ENCODE results near the gene C2orf80. TPM values are rescaled to one million over a fixed set of nuclear protein-coding genes. Genes with fewer than 3 reads are reported as not detected.

C2orf80 gene
- total and polyA plus RNA-seq, 2 experiments from 2014 or later = 0.92 TPM; not detected in 1

DNA sequence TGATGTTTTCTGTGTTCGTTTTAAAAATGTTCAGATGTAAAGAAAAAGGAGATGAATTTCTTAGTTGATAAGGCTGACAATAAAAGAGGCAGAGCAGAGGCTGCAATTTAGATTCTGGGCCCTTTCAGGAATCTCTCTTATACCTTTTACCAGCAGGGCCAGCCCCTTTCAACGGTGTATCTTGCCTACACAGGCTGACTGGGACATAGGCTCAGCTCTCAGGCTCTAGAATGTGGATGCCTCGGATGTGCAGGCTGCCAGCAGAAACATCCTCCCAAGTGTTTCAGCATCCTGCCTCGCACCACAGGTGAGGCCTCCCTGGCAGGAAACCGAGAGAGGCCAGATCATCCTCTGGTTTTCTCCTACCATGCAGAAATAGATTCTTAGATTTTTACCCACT is 3.4 kb downstream of the C2orf80 start (continued):
- TF ChIP-seq, protein P1, sequence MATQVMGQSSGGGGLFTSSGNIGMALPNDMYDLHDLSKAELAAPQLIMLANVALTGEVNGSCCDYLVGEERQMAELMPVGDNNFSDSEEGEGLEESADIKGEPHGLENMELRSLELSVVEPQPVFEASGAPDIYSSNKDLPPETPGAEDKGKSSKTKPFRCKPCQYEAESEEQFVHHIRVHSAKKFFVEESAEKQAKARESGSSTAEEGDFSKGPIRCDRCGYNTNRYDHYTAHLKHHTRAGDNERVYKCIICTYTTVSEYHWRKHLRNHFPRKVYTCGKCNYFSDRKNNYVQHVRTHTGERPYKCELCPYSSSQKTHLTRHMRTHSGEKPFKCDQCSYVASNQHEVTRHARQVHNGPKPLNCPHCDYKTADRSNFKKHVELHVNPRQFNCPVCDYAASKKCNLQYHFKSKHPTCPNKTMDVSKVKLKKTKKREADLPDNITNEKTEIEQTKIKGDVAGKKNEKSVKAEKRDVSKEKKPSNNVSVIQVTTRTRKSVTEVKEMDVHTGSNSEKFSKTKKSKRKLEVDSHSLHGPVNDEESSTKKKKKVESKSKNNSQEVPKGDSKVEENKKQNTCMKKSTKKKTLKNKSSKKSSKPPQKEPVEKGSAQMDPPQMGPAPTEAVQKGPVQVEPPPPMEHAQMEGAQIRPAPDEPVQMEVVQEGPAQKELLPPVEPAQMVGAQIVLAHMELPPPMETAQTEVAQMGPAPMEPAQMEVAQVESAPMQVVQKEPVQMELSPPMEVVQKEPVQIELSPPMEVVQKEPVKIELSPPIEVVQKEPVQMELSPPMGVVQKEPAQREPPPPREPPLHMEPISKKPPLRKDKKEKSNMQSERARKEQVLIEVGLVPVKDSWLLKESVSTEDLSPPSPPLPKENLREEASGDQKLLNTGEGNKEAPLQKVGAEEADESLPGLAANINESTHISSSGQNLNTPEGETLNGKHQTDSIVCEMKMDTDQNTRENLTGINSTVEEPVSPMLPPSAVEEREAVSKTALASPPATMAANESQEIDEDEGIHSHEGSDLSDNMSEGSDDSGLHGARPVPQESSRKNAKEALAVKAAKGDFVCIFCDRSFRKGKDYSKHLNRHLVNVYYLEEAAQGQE (IDR thresholded peaks at IDR 0.05; ENCODE audit: unreplicated experiment) = no peak
- TF ChIP-seq STAT1 (IDR thresholded peaks at IDR 0.05; ENCODE audit: unreplicated experiment) = no peak
- no peak for TF ChIP-seq CREB1 (CRISPR knock-in tag; IDR thresholded peaks at IDR 0.05; ENCODE audit: low read depth)
- TF ChIP-seq JUNB (IDR thresholded peaks at IDR 0.05; ENCODE audit: unreplicated experiment) = no peak
- TF ChIP-seq ZNF331 (CRISPR knock-in tag; IDR thresholded peaks at IDR 0.05; ENCODE audit: low read depth) = no peak

DNA sequence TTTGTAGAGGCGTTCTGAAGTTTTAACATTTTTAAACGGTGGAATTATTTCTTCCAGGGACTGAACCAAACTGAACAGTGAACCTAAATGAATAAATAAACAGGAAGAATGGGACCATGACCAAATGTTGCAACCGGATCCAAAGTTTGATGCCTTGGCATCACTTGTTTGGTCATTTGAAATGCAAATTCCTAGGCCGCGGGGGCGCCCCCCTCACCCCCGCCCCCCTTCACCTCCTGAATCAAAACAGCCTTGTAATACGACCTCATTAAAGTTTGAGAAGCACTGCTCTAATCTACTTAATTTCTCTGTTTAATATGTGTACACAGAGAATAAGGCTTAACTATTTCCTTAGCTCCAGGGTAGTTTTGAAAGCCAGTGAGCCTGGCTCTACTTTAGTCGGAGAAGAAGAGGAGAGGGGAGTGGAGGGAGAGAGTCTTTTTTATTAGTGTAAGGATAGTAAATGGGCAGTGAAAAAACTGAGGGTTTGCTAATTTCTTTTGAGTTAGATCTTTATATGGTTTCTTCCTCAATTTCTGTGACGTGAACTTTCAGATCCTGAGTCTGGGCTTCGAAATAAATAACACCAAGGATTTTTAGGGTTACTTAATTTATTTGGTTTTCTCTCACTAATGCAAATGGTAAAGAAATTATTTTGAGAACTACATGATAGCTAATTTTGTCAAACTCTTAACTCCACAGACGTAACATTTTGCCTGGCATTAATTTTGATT is 5.7 kb downstream of the C2orf80 start:
- ATAC-seq (peak; percentile 35), DNase-seq (ENCODE audit: low spot score) (peak; percentile 50)
- H3K79me2 ChIP-seq (replicated peaks; ENCODE audit: insufficient read depth) = no peaks in the 10 kb centered on the region
- no peaks in the 10 kb centered on the region for H3K27me3 ChIP-seq (ENCODE audit: insufficient read depth)
- TF ChIP-seq, protein P1 (IDR thresholded peaks at IDR 0.05; ENCODE audit: unreplicated experiment) = no peak
- TF ChIP-seq POLR2AphosphoS5 (IDR thresholded peaks at IDR 0.05; ENCODE audit: low read depth) = no peak
- no peak for TF ChIP-seq ZNF114 (CRISPR knock-in tag; IDR thresholded peaks at IDR 0.05)
- no peak for TF ChIP-seq STAT1 (IDR thresholded peaks at IDR 0.05; ENCODE audit: unreplicated experiment)
- TF ChIP-seq NANOG (IDR thresholded peaks at IDR 0.05; ENCODE audit: borderline replicate concordance) = no peak
- TF ChIP-seq EZH2phosphoT487 (IDR thresholded peaks at IDR 0.05; ENCODE audit: unreplicated experiment) = no peak
- no peak for TF ChIP-seq JUNB (IDR thresholded peaks at IDR 0.05; ENCODE audit: unreplicated experiment)
- TF ChIP-seq, protein P2, sequence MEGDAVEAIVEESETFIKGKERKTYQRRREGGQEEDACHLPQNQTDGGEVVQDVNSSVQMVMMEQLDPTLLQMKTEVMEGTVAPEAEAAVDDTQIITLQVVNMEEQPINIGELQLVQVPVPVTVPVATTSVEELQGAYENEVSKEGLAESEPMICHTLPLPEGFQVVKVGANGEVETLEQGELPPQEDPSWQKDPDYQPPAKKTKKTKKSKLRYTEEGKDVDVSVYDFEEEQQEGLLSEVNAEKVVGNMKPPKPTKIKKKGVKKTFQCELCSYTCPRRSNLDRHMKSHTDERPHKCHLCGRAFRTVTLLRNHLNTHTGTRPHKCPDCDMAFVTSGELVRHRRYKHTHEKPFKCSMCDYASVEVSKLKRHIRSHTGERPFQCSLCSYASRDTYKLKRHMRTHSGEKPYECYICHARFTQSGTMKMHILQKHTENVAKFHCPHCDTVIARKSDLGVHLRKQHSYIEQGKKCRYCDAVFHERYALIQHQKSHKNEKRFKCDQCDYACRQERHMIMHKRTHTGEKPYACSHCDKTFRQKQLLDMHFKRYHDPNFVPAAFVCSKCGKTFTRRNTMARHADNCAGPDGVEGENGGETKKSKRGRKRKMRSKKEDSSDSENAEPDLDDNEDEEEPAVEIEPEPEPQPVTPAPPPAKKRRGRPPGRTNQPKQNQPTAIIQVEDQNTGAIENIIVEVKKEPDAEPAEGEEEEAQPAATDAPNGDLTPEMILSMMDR (conservative IDR thresholded peaks at IDR 0.05; ENCODE audit: low read depth in 2 of 2) = no peak
- TF ChIP-seq ZNF331 (CRISPR knock-in tag; IDR thresholded peaks at IDR 0.05; ENCODE audit: low read depth) = no peak
- TF ChIP-seq EZH2 (IDR thresholded peaks at IDR 0.05; ENCODE audit: low read depth, unreplicated experiment) = no peak
- peak overlapping the region; percentile 54 for H3K4me3 ChIP-seq
- Mint-ChIP-seq H3K4me1 (peaks cover 58% of the 10 kb centered on the region), H3K36me3 (ENCODE audit: low read depth) (no peaks in the 10 kb centered on the region), H3K4me3 (peak overlapping the region; percentile 69), H3K27ac (peak overlapping the region; percentile 88), H3K9me3 (no peaks in the 10 kb centered on the region), H3K27me3 (ENCODE audit: insufficient read depth, low read depth, poor library complexity) (peaks cover 3% of the 10 kb centered on the region)
- H3K36me3 ChIP-seq (ENCODE audit: insufficient read depth) = no peaks in the 10 kb centered on the region
- H2AFZ ChIP-seq = peak overlapping the region; percentile 19
- H3K4me1 ChIP-seq (ENCODE audit: insufficient read depth) = peaks cover 46% of the 10 kb centered on the region
- H3K4me2 ChIP-seq = peak overlapping the region; percentile 80
- peak overlapping the region; percentile 1; the same call in 1 of the 2 replicates for H3K27ac ChIP-seq (ENCODE audit: low read depth)
- H4K20me1 ChIP-seq (replicated peaks; ENCODE audit: insufficient read depth) = no peaks in the 10 kb centered on the region
- no peaks in the 10 kb centered on the region for H3K9me2 ChIP-seq (ENCODE audit: insufficient read depth)
- 0 out of 2 replicates have a peak, but pooled peaks cover 3% of the 10 kb centered on the region for H3F3A ChIP-seq (replicated peaks; ENCODE audit: low read depth)

Data from GM23338 (cell line).